ENCODE data around the gene DPM2.

Gene DPM2

DNA sequence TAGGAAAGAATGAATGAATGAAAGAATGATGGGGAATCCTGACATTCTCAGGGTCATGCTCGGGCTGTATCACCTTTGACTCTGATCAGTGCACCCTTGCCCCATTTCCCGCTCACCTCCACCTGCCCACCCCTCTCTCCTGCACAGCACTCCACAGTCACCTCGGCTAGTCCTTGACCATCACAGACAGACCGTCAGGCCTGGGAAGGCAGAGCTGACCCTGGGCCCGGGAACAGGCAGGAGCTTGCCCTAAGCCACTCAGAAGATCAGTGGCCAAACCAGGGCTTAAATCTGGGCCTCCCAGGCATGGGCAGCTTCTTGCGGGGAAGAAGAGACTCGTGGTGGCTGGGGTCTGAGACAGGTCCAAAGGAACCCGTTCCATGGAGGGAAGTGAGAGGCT is 41.8 kb downstream of the DPM2 start:
- no peak for DNase-seq

DNA sequence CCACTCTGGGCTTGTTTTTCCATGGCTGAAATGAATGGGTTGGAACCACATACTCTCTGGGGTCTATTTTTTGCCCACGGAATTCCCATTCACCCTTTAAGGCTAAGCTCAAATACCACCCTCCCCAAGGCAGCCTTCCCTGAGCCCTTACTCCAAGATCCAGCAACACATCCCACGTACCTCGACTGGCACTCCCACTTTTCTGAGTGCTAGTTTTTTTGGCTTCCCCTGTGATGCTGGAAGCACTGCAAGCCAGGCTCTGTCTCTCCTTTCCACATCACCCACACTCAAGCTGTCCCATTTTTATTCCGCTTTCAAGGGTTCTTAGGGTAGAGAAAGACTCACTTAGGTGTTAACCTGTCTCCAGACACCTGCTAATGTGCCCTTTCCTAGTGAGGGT is 44.3 kb downstream of the DPM2 start:
- DNase-seq, result no peak

DNA sequence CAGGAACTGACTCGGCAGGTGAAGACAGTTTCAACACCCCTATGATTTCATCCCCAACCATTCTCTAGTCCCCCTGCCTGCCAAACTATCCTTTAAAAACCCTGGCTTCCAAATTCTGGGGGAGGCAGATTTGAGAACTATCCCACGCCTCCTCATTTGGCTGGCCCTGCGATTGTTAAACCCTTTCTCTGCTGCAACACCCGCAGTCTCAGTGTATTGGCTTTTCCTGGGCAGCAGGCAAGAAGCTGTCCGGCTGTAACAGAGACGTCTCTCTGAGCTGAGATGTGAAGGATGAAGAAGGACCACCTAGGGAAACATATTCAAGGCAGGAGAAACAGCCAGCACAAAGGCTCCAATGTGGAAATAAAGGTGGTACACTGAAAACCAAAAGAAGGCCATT is 44.8 kb downstream of the DPM2 start:
- no peak for DNase-seq

DNA sequence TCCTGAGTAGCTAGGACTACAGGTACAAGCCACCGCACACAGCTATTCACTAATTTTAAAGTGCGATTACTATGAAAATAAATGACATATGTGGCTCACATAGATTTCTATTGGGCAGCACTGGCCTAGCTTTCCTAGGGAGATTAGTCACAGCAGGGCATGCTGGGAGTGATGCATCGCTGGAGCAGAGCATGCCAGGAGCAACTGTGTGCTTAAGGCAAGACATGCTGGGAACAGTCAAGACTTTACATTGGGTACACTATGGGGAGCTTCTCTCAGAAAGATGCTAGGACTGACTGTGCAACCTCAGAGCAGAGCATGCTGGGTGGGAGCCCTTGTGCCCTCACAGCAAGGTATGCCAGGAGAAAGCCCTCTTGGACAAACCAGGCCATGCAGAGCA is 47.6 kb downstream of the DPM2 start:
- no peak for DNase-seq

DNA sequence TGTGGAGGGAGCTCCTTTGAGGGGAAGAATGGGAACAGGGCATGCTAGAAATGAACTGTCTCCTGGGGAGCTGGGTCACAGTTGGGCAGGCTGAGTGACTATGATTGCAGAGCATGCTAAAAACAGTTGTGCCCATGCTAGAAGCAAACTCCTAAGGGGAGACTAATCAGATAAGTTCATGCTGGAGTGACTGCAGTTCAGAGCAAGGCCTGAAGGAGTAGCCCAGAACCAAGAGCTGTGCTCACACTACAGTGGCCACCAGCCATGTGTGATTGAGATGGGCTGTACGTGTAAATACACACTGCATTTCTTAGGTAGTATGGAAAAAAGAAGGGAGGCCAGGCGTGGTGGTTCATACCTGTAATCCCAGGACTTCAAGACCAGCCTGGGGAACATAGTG is 49.9 kb downstream of the DPM2 start:
- DNase-seq, result no peak

DNA sequence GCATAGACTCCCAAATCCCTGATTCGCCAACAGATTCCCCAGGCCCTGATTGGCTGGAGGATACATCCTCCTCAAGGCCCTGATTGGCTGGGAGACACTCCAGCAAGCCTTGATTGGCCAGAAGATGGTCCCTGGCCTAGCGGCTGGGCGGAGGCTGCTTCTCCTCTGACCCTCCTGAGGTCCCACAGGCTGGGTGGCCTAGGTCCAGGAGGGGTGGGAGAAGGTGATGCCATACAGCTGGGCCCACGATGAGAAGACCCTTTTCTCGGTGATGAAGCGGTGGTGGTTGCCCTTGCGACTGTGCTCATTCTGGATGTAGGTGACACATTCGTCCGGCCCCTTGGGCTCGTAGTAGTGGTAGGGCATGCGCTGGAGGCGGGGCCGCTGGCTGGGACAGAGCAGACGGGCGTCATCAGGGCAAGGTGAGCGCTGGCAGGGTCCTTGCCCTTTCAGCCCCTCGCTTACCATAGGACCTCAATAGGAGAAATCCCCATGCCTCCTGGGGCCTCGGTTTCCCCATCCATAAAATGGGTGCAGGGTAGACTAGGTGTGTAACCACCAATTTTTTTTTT is 51.2 kb downstream of the DPM2 start:
- DNase-seq, result no peak

DNA sequence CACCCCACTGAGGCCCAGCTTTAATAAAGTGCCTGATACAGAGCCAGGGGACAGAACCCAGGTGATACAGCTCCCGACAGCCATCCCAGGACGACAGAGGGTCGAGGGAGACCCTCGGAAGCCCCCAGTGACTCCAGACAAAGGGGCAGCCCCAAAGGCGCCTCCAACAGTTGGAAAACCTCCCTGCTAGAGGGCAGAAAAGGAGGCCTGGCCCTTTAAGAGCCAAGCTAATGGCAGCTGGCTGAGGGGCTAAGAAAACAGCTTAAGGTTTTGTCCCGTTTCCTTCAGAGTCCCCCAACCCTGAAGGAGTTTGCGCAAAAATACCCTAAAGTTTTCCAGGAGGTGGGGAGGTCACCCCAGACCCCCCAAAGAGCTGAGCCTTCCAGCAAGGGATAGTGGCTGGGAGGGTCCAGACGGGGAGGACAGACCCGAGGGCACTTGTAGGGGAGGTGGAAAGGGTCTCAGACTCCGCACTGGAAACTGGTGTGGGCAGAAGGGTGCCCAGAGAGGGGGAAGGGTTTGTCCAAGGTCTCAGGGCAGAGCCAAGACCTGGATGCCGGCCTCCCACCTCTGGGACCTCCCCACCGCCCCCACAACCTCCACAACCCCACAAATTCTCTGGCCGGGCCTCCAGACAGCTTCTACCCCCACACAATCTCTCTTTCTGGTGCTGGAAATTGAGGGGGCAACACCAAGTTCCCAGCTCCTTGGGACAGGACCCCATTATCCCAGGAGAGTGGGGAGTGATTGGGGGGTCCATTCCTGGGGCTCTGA is 52.0 kb downstream of the DPM2 start:
- DNase-seq, result no peak
